K562 (cell line): Measurements from ENCODE around the gene FOXJ1. TPM values are rescaled to one million over a fixed set of nuclear protein-coding genes. Genes with fewer than 3 reads are reported as not detected.

ENCODE experiments used
- ATAC-seq: fragments of 200-7000 bp; cut with Tn5 transposase; 3 replicates; pipeline ENCODE4 v1.9.1; 2020; ENCODE audit warnings: moderate library complexity
- BruUV-seq: library from RNA; stranded (reverse); fragments of 400-500 nt; replicated peaks from 2 replicates; lab custom pipeline; 2021; lab: Mats Ljungman, UMichigan
- CTCF ChIA-PET: fragments of 300-600 bp; formaldehyde crosslinking; extraction: SDS; loops from one replicate; lab custom pipeline; 2021; ENCODE audit warnings: low intra/inter-chr PET ratio; lab: Yijun Ruan, JAX
- POLR2A ChIA-PET: fragments of 300-600, 350-650 bp; sonication (Branson Sonifier 250); formaldehyde crosslinking; extraction: SDS; loops from one replicate; lab custom pipeline; 2021; ENCODE audit warnings: antibody characterized with exemption, inconsistent platforms; lab: Yijun Ruan, JAX
- DNase-seq, 4 experiments: peaks; one replicate each; pipeline versions ENCODE4 v3.0.0 to v3.0.0-alpha.2; 2011 to 2018; ENCODE audit warnings: low spot score in 3 of 4, mixed read lengths in 3 of 4; ENCODE audit errors: extremely low read depth in 1 of 4
- FAIRE-seq: peaks from 2 replicates; lab custom pipeline; 2011; peaks lifted over from hg19 to GRCh38; lab: Jason Lieb, UNC
- H2AFZ ChIP-seq: 2 replicates; pipeline ENCODE4 v1.6.0; 2011; ENCODE audit warnings: low read depth, low read length, control low read depth, inconsistent platforms
- H3K27ac ChIP-seq: fragments of 200-600 bp; 3 replicates; pipeline ENCODE4 v1.8.0; 2011; ENCODE audit warnings: low read depth, mild to moderate bottlenecking, control low read depth, inconsistent platforms, low read length, moderate library complexity, mixed read lengths; ENCODE audit errors: extremely low read depth
- H3K27me3 ChIP-seq, 2 experiments: fragments of 300-600 bp in 1 of 2; 2 replicates in 1 of 2; 3 replicates in 1 of 2; pipeline versions ENCODE4 v1.6.0 to v1.8.0; 2011; ENCODE audit warnings: inconsistent platforms in 2 of 2, low read length in 2 of 2, mild to moderate bottlenecking in 1 of 2, mixed read lengths in 1 of 2, moderate library complexity in 1 of 2; ENCODE audit not compliant: control insufficient read depth in 2 of 2, insufficient read depth in 2 of 2
- H3K36me3 ChIP-seq: fragments of 300-600 bp; 3 replicates; pipeline ENCODE4 v1.8.0; 2011; ENCODE audit warnings: mild to moderate bottlenecking, low read length, inconsistent platforms; ENCODE audit not compliant: control insufficient read depth, insufficient read depth
- H3K4me1 ChIP-seq, 2 experiments: fragments of 200-600 bp in 1 of 2; replicated peaks in 1 of 2; 2 replicates in 1 of 2; 3 replicates in 1 of 2; pipeline versions ENCODE4 v1.5.1 to v1.8.0; 2011; ENCODE audit warnings: inconsistent platforms in 2 of 2, low read length in 2 of 2, mild to moderate bottlenecking in 1 of 2, mixed read lengths in 1 of 2, moderate library complexity in 1 of 2; ENCODE audit not compliant: control insufficient read depth in 2 of 2, insufficient read depth in 2 of 2
- H3K4me2 ChIP-seq: 2 replicates; pipeline ENCODE4 v1.6.1; 2011; ENCODE audit warnings: low read length, control low read depth, inconsistent platforms, mixed read lengths; ENCODE audit not compliant: insufficient read depth
- H3K4me3 ChIP-seq: fragments of 200-600 bp; sonication (generic), shearing (Covaris generic); 2 replicates; pipeline ENCODE4 v1.5.1; 2016; ENCODE audit warnings: control low read depth, inconsistent platforms
- H3K79me2 ChIP-seq: fragments of 200-600 bp; 3 replicates; pipeline ENCODE4 v1.8.0; 2011; ENCODE audit warnings: low read length, inconsistent platforms; ENCODE audit not compliant: control insufficient read depth, insufficient read depth
- H3K9ac ChIP-seq, 2 experiments: 2 replicates each; pipeline versions ENCODE4 v1.6.0 to v1.6.1; 2011; ENCODE audit warnings: low read depth in 2 of 2, low read length in 2 of 2, control low read depth in 1 of 2, inconsistent platforms in 1 of 2, mild to moderate bottlenecking in 1 of 2, mixed read lengths in 1 of 2; ENCODE audit not compliant: insufficient read depth in 1 of 2
- H3K9me1 ChIP-seq: one replicate; pipeline ENCODE4 v1.6.0; 2011; ENCODE audit warnings: inconsistent platforms, mild to moderate bottlenecking, low read length, moderate library complexity; ENCODE audit not compliant: control insufficient read depth, insufficient read depth
- H3K9me3 ChIP-seq: replicated peaks from 2 replicates; pipeline ENCODE4 v1.5.1; 2011; ENCODE audit warnings: low read depth, low read length, inconsistent platforms; ENCODE audit not compliant: control insufficient read depth, insufficient read depth
- H4K20me1 ChIP-seq: replicated peaks from 2 replicates; pipeline ENCODE4 v1.6.1; 2011; ENCODE audit warnings: low read length, inconsistent platforms, mixed read lengths; ENCODE audit not compliant: control insufficient read depth, insufficient read depth
- CBFA2T2 ChIP-seq: fragments of 450-650 bp; conservative IDR thresholded peaks from 2 replicates; pipeline ENCODE4 v1.6.1; 2017; ENCODE audit warnings: mild to moderate bottlenecking
- EZH2 ChIP-seq: IDR thresholded peaks from 2 replicates; pipeline ENCODE4 v1.6.1; 2012; ENCODE audit warnings: low read depth, mild to moderate bottlenecking, inconsistent platforms, low read length, borderline replicate concordance
- KLF13 ChIP-seq: fragments of 450-650 bp; IDR thresholded peaks from 2 replicates; pipeline ENCODE4 v1.6.1; 2016; ENCODE audit warnings: missing genetic modification characterization, low read depth, mild to moderate bottlenecking, missing compliant biosample characterization, moderate library complexity, borderline replicate concordance
- PRDM10 ChIP-seq: fragments of 450-650 bp; IDR thresholded peaks from 2 replicates; pipeline ENCODE4 v1.6.1; 2018; ENCODE audit not compliant: partially characterized antibody
- RNF219 ChIP-seq: fragments of 250-450 bp; sonication (Bioruptor Pico); IDR thresholded peaks from 2 replicates; pipeline ENCODE4 v1.5.0; 2022; ENCODE audit warnings: mild to moderate bottlenecking
- TEAD4 ChIP-seq, 2 experiments: sonication (generic) in 1 of 2; formaldehyde crosslinking in 1 of 2; IDR thresholded peaks; 2 replicates each; pipeline versions ENCODE4 v1.6.1 to v1.8.0; 2012 to 2022; ENCODE audit warnings: borderline replicate concordance in 1 of 2, inconsistent platforms in 1 of 2, low read length in 1 of 2, mild to moderate bottlenecking in 1 of 2, missing genetic modification reagents in 1 of 2
- XRCC5 ChIP-seq: fragments of 200-400 bp; formaldehyde crosslinking; IDR thresholded peaks from 2 replicates; pipeline ENCODE4 v1.6.1; 2017; ENCODE audit warnings: low read depth, mild to moderate bottlenecking, low read length
- ZBTB1 ChIP-seq: sonication (generic); formaldehyde crosslinking; IDR thresholded peaks from 2 replicates; pipeline ENCODE4 v1.8.1; 2023; ENCODE audit warnings: missing genetic modification reagents, low read depth, mild to moderate bottlenecking, borderline replicate concordance
- ZBTB8A ChIP-seq: fragments of 450-650 bp; IDR thresholded peaks from 2 replicates; pipeline ENCODE4 v1.6.1; 2018; ENCODE audit warnings: mild to moderate bottlenecking, moderate library complexity; ENCODE audit not compliant: partially characterized antibody
- ZNF707 ChIP-seq: fragments of 250-450 bp; sonication (Bioruptor Pico); conservative IDR thresholded peaks from 2 replicates; pipeline ENCODE4 v1.8.0; 2022; ENCODE audit warnings: inconsistent platforms, mild to moderate bottlenecking, moderate library complexity
- WGBS: fragments of 100-300 bp; shearing (Covaris generic); methylation state at CpG from one replicate; pipeline ENCODE4 v1.1.6; 2016; ENCODE audit warnings: low coverage, mixed read lengths; ENCODE audit not compliant: insufficient coverage; ENCODE audit errors: missing lambda C conversion rate; 5-methylcytosine and 5-hydroxymethylcytosine counted together
- in situ Hi-C: fragments of 300-500 bp; cut with MboI; formaldehyde crosslinking; loops from 4 replicates; pipeline ENCODE4 v1.15.0; 2018; ENCODE audit warnings: inconsistent platforms, mixed read lengths
- intact Hi-C: fragments of 100-400 bp; cut with micrococcal nuclease; formaldehyde crosslinking; loops from 2 replicates; pipeline ENCODE4 v1.14.2; 2022
- polyA plus RNA-seq, 8 experiments: library from polyadenylated mRNA; depleted of rRNA in 4 of 8; stranded (reverse) in 5 of 8; unstranded in 3 of 8; fragments of >200 nt; fragmentation: Nextera tagmentation in 2 of 8; fragmentation: Illumina TruSeq in 1 of 8; extraction: Ambion mirVana in 2 of 8; extraction: Trizol in 1 of 8; gene quantifications; 2 replicates each; pipeline versions ENCODE4 v1.2.1 to v1.2.3, GENCODE V29; 2011 to 2014; ENCODE audit warnings: inconsistent platforms in 1 of 8, missing spikeins in 1 of 8
- total RNA-seq, 7 experiments: library from RNA; depleted of rRNA in 6 of 7; stranded (reverse); fragments of >200 nt in 6 of 7; fragmentation: Illumina TruSeq in 2 of 7; extraction: Trizol in 2 of 7; gene quantifications; 2 replicates each; pipeline versions ENCODE4 v1.2.1 to v1.2.3, GENCODE V29; 2011 to 2021; ENCODE audit warnings: low replicate concordance in 1 of 7

Gene FOXJ1
- total and polyA plus RNA-seq, 9 of the 15 experiments (the other 6 are each of a cell fraction or from before 2014, with no cell fraction given), result 0.07 TPM; not detected in 8

- ChIA-PET POLR2A (interaction anchor here (6.2 kb wide), 1 partner anchor 92 kb away, joined by 93 read pairs; no protein-coding TSS in a partner anchor), CTCF (no interaction called here)
- Histone ChIP-seq H3K27ac (no peak overlapping the region), H3K4me3 (no peak overlapping the region), H3K27me3 (no peaks in the 10 kb centered on the region), H2AFZ (no peak overlapping the region), H3K36me3 (peaks cover 12% of the 10 kb centered on the region; the same call in 1 of the 3 replicates), H3K79me2 (peaks cover 6% of the 10 kb centered on the region; the same call in 1 of the 3 replicates), H4K20me1 (no peaks in the 10 kb centered on the region), H3K9me3 (no peaks in the 10 kb centered on the region), H3K9ac (no peak overlapping the region), H3K9me1 (peaks cover 3% of the 10 kb centered on the region), H3K4me2 (no peak overlapping the region), H3K4me1 (peaks cover 9 to 27% of the 10 kb centered on the region in 2 experiments)
- 96% methylated on average over 9 of the region's 10 CpGs for WGBS
- intact Hi-C loops (no loop called here), in situ Hi-C loops (no loop called here)
- FAIRE-seq, result no peak
- ATAC-seq, result no peak
- BruUV-seq, result no TSS peak
- no peak for DNase-seq
- TF ChIP-seq ZNF707 (CRISPR knock-in tag), result no peak
- TF ChIP-seq KLF13 (tag), result no peak
- TF ChIP-seq XRCC5, result no peak
- no peak for TF ChIP-seq ZBTB8A
- no peak for TF ChIP-seq PRDM10
- no peak for TF ChIP-seq EZH2
- TF ChIP-seq TEAD4 (IDR thresholded peaks at IDR 0.05; ENCODE audit: low read length), result no peak
- TF ChIP-seq TEAD4 (CRISPR knock-in tag; IDR thresholded peaks at IDR 0.05; ENCODE audit: borderline replicate concordance), result no peak
- no peak for TF ChIP-seq CBFA2T2
- no peak for TF ChIP-seq ZBTB1 (CRISPR knock-in tag)
- no peak for TF ChIP-seq RNF219 (CRISPR knock-in tag)
These were observed 37.1 kb upstream of the FOXJ1 start for GRCh38 chr17:76178124-76178523.
